Trophoblast cell (in vitro differentiated cells and primary cell): Measurements from ENCODE around the gene TLE5.
"Not testable (repeated sequence)": the region's sequence is repeated elsewhere in the genome, so short reads cannot be mapped to it uniquely, and the experiment has no call there.

Experiments
- DNase-seq, 2 donors: peaks; one replicate each; pipeline ENCODE4 v3.0.0-alpha.2; 2016
- H2AFZ ChIP-seq: 2 replicates; pipeline ENCODE4 v1.6.1; 2013; ENCODE audit warnings: low read length, moderate library complexity, mild to moderate bottlenecking; ENCODE audit not compliant: insufficient read depth, poor library complexity
- H2AK5ac ChIP-seq: 2 replicates; pipeline ENCODE4 v1.6.1; 2013; ENCODE audit warnings: mild to moderate bottlenecking, low read length
- H2BK120ac ChIP-seq: 2 replicates; pipeline ENCODE4 v1.6.1; 2013; ENCODE audit warnings: low read length, mild to moderate bottlenecking, moderate library complexity; ENCODE audit not compliant: insufficient read depth, poor library complexity
- H2BK12ac ChIP-seq: 2 replicates; pipeline ENCODE4 v1.6.1; 2013; ENCODE audit warnings: mild to moderate bottlenecking, low read length, moderate library complexity
- H2BK5ac ChIP-seq: 2 replicates; pipeline ENCODE4 v1.6.1; 2013; ENCODE audit warnings: low read length, low read depth, moderate library complexity, mild to moderate bottlenecking; ENCODE audit not compliant: poor library complexity
- H3K14ac ChIP-seq: 2 replicates; pipeline ENCODE4 v1.6.1; 2013; ENCODE audit warnings: mild to moderate bottlenecking, low read length
- H3K18ac ChIP-seq: 2 replicates; pipeline ENCODE4 v1.6.1; 2013; ENCODE audit warnings: mild to moderate bottlenecking, low read length
- H3K23ac ChIP-seq: 2 replicates; pipeline ENCODE4 v1.6.1; 2013; ENCODE audit warnings: low read length
- H3K27ac ChIP-seq: 2 replicates; pipeline ENCODE4 v1.5.1; 2013; ENCODE audit warnings: low read depth, mild to moderate bottlenecking, inconsistent platforms, low read length, moderate library complexity
- H3K27me3 ChIP-seq: 2 replicates; pipeline ENCODE4 v1.6.1; 2013; ENCODE audit warnings: inconsistent platforms, mild to moderate bottlenecking, low read length, moderate library complexity; ENCODE audit not compliant: insufficient read depth
- H3K36me3 ChIP-seq, 2 experiments: 1 replicate in 1 of 2; 2 replicates in 1 of 2; pipeline ENCODE4 v1.6.1; 2013; ENCODE audit warnings: low read length in 2 of 2, mild to moderate bottlenecking in 2 of 2, moderate library complexity in 1 of 2; ENCODE audit not compliant: insufficient read depth in 2 of 2, control insufficient read depth in 1 of 2
- H3K4ac ChIP-seq: 2 replicates; pipeline ENCODE4 v1.6.1; 2013; ENCODE audit warnings: low read depth, mild to moderate bottlenecking, low read length, moderate library complexity
- H3K4me1 ChIP-seq, 2 experiments: 1 replicate in 1 of 2; 2 replicates in 1 of 2; pipeline ENCODE4 v1.6.1; 2013; ENCODE audit warnings: low read length in 2 of 2, mild to moderate bottlenecking in 2 of 2, moderate library complexity in 1 of 2; ENCODE audit not compliant: insufficient read depth in 2 of 2, control insufficient read depth in 1 of 2
- H3K4me2 ChIP-seq: 2 replicates; pipeline ENCODE4 v1.6.1; 2013; ENCODE audit warnings: inconsistent platforms, mild to moderate bottlenecking, low read length, moderate library complexity
- H3K4me3 ChIP-seq: 2 replicates; pipeline ENCODE4 v1.5.1; 2013; ENCODE audit warnings: mild to moderate bottlenecking, low read depth, low read length, inconsistent platforms
- H3K79me1 ChIP-seq: one replicate; pipeline ENCODE4 v1.6.1; 2013; ENCODE audit warnings: low read length
- H3K79me2 ChIP-seq: 2 replicates; pipeline ENCODE4 v1.6.1; 2013; ENCODE audit warnings: low read length, mild to moderate bottlenecking; ENCODE audit not compliant: control insufficient read depth, insufficient read depth, poor library complexity
- H3K9ac ChIP-seq: 2 replicates; pipeline ENCODE4 v1.6.1; 2013; ENCODE audit warnings: mild to moderate bottlenecking, low read length
- H3K9me3 ChIP-seq: 2 replicates; pipeline ENCODE4 v1.6.1; 2013; ENCODE audit warnings: low read depth, mild to moderate bottlenecking, control low read depth, inconsistent platforms, low read length; ENCODE audit not compliant: insufficient read depth
- H4K12ac ChIP-seq: 2 replicates; pipeline ENCODE4 v1.6.1; 2013; ENCODE audit warnings: low read depth, mild to moderate bottlenecking, low read length, moderate library complexity
- H4K8ac ChIP-seq: 2 replicates; pipeline ENCODE4 v1.6.1; 2013; ENCODE audit warnings: low read depth, mild to moderate bottlenecking, low read length, moderate library complexity
- H4K91ac ChIP-seq: one replicate; pipeline ENCODE4 v1.6.1; 2013; ENCODE audit warnings: low read depth, mild to moderate bottlenecking, low read length, moderate library complexity
- WGBS: extraction: QIAGEN DNeasy Blood & Tissue Kit; methylation state at CpG from one replicate; pipeline ENCODE4 v1.1.7; 2013; ENCODE audit warnings: missing lambda C conversion rate; ENCODE audit not compliant: insufficient read length, insufficient coverage; ENCODE audit errors: extremely low coverage; 5-methylcytosine and 5-hydroxymethylcytosine counted together

The TLE5 gene

GRCh38 chr19:3014135-3014534, 48.2 kb downstream of the TLE5 start:
- Histone ChIP-seq H3K14ac (no peak overlapping the region), H4K8ac (no peak overlapping the region), H3K4me2 (no peak overlapping the region), H3K23ac (no peak overlapping the region), H3K36me3 (no peaks in the 10 kb centered on the region), H2AFZ (no peak overlapping the region), H2BK12ac (no peak overlapping the region), H3K9ac (no peak overlapping the region), H3K18ac (no peak overlapping the region), H3K79me2 (no peaks in the 10 kb centered on the region), H2AK5ac (no peak overlapping the region), H3K27me3 (no peaks in the 10 kb centered on the region), H2BK120ac (no peak overlapping the region), H3K79me1 (no peaks in the 10 kb centered on the region), H3K4ac (no peak overlapping the region), H4K12ac (no peak overlapping the region), H2BK5ac (no peak overlapping the region), H3K4me1 (no peaks in the 10 kb centered on the region), H3K4me3 (no peak overlapping the region), H4K91ac (no peak overlapping the region), H3K27ac (no peak overlapping the region), H3K9me3 (peaks cover 1% of the 10 kb centered on the region)
- no CpG with 5 or more reads among the region's 8 CpGs for WGBS
- DNase-seq = no peak

- DNase-seq = no peak
- Histone ChIP-seq H3K79me1 (no peaks in the 10 kb centered on the region), H3K4me3 (no peak overlapping the region), H2AK5ac (no peak overlapping the region), H2AFZ (no peak overlapping the region), H4K8ac (no peak overlapping the region), H3K4ac (no peak overlapping the region), H3K36me3 (no peaks in the 10 kb centered on the region), H2BK120ac (no peak overlapping the region), H4K12ac (no peak overlapping the region), H3K27me3 (no peaks in the 10 kb centered on the region), H3K9ac (no peak overlapping the region), H3K18ac (no peak overlapping the region), H2BK5ac (no peak overlapping the region), H3K27ac (no peak overlapping the region), H3K79me2 (no peaks in the 10 kb centered on the region), H2BK12ac (no peak overlapping the region), H3K4me2 (no peak overlapping the region), H4K91ac (no peak overlapping the region), H3K4me1 (no peaks in the 10 kb centered on the region), H3K23ac (no peak overlapping the region), H3K14ac (no peak overlapping the region), H3K9me3 (no peaks in the 10 kb centered on the region)
- WGBS = no CpG with 5 or more reads among the region's 7 CpGs
Measured at GRCh38 chr19:3013263-3013725, 49.0 kb downstream of the TLE5 start.

- Histone ChIP-seq H2AFZ (no peak overlapping the region), H4K91ac (no peak overlapping the region), H2BK120ac (no peak overlapping the region), H3K79me1 (no peaks in the 10 kb centered on the region), H3K27ac (no peak overlapping the region), H3K36me3 (no peaks in the 10 kb centered on the region), H3K4me2 (no peak overlapping the region), H4K12ac (no peak overlapping the region), H3K4me1 (no peaks in the 10 kb centered on the region), H3K14ac (no peak overlapping the region), H2AK5ac (no peak overlapping the region), H3K18ac (no peak overlapping the region), H2BK5ac (no peak overlapping the region), H4K8ac (no peak overlapping the region), H3K9me3 (peaks cover 2% of the 10 kb centered on the region), H3K4ac (no peak overlapping the region), H3K79me2 (no peaks in the 10 kb centered on the region), H3K9ac (no peak overlapping the region), H2BK12ac (no peak overlapping the region), H3K23ac (no peak overlapping the region), H3K27me3 (no peaks in the 10 kb centered on the region), H3K4me3 (no peak overlapping the region)
- DNase-seq = no peak
- WGBS = no CpG with 5 or more reads among the region's 16 CpGs
Measured at GRCh38 chr19:3012621-3013262, 49.6 kb downstream of the TLE5 start.

GRCh38 chr19:3012059-3012458, 50.2 kb downstream of the TLE5 start:
- not testable (repeated sequence) for H4K91ac ChIP-seq, H3K27ac ChIP-seq, H3K18ac ChIP-seq, H4K12ac ChIP-seq, H2BK5ac ChIP-seq, H3K79me1 ChIP-seq, H3K4me1 ChIP-seq, H3K4me2 ChIP-seq, H2BK12ac ChIP-seq, H2AK5ac ChIP-seq, H3K4ac ChIP-seq, H3K23ac ChIP-seq, H4K8ac ChIP-seq, H3K27me3 ChIP-seq, H3K9me3 ChIP-seq, H3K36me3 ChIP-seq, H3K14ac ChIP-seq, H3K9ac ChIP-seq, H3K4me3 ChIP-seq, H2AFZ ChIP-seq, DNase-seq, H3K79me2 ChIP-seq, H2BK120ac ChIP-seq
- WGBS = no CpG with 5 or more reads among the region's 13 CpGs
